Esophagus mucosa (tissue), 1 donor: ENCODE data around the gene FAM83D. TPM values are rescaled to one million over a fixed set of nuclear protein-coding genes. Genes with fewer than 3 reads are reported as not detected.

Experiments
- total RNA-seq: library from RNA; stranded (reverse); gene quantifications from one replicate; pipeline ENCODE4 v1.2.4, GENCODE V29; 2023
- donor health status: DM: yes; HTN: yes; CAD: no.

FAM83D gene
- total RNA-seq, 1 donor from 2014 or later = 67.0 TPM

Other genes with a start within 250 kb of the FAM83D start
- not detected for gene SLC32A1, start 201.9 kb upstream of the FAM83D start, total RNA-seq
- 6.0 TPM for gene ACTR5, start 178.0 kb upstream of the FAM83D start, total RNA-seq
- gene PPP1R16B, start 120.7 kb upstream of the FAM83D start, total RNA-seq = 2.3 TPM
- gene DHX35, start 35.9 kb downstream of the FAM83D start, total RNA-seq = 6.3 TPM